WTC11 (cell line): ENCODE results near the gene PLAA.

Source experiments
- ESRRA ChIP-seq: sonication (generic); formaldehyde crosslinking; IDR thresholded peaks from 2 replicates; pipeline ENCODE4 v1.8.1; 2022; ENCODE audit warnings: mild to moderate bottlenecking, missing genetic modification reagents, borderline replicate concordance
- RELA ChIP-seq: sonication (generic); formaldehyde crosslinking; IDR thresholded peaks from 2 replicates; pipeline ENCODE4 v1.8.1; 2022; ENCODE audit warnings: missing genetic modification reagents, mild to moderate bottlenecking, borderline replicate concordance
- SP1 ChIP-seq: sonication (generic); formaldehyde crosslinking; conservative IDR thresholded peaks from 2 replicates; pipeline ENCODE4 v1.8.1; 2022; ENCODE audit warnings: missing genetic modification reagents
- ZNF423 ChIP-seq: fragments of 250-450 bp; sonication (Bioruptor Pico); IDR thresholded peaks from 2 replicates; pipeline ENCODE4 v2.1.2; 2022; ENCODE audit warnings: mild to moderate bottlenecking, moderate library complexity
- TF ChIP-seq, protein P1 (sequence below): sonication (generic); formaldehyde crosslinking; IDR thresholded peaks from 2 replicates; pipeline ENCODE4 v1.8.1; 2022; ENCODE audit warnings: missing genetic modification reagents, borderline replicate concordance
- TF ChIP-seq, protein P2 (sequence below): fragments of 200-600 bp; IDR thresholded peaks from 2 replicates; pipeline ENCODE4 v1.8.0; 2022; ENCODE audit warnings: antibody characterized with exemption
- TF ChIP-seq, protein P3 (sequence below): sonication (generic); formaldehyde crosslinking; IDR thresholded peaks from 2 replicates; pipeline ENCODE4 v1.8.0; 2023; ENCODE audit warnings: missing genetic modification reagents, mild to moderate bottlenecking, borderline replicate concordance
- TF ChIP-seq, protein P4 (sequence below): sonication (generic); formaldehyde crosslinking; IDR thresholded peaks from 2 replicates; pipeline ENCODE4 v1.8.0; 2022; ENCODE audit warnings: mild to moderate bottlenecking, missing genetic modification reagents
- TF ChIP-seq, protein P5 (sequence below): sonication (generic); formaldehyde crosslinking; IDR thresholded peaks from 2 replicates; pipeline ENCODE4 v1.8.1; 2023; ENCODE audit warnings: mild to moderate bottlenecking, missing genetic modification reagents, moderate library complexity
- TF ChIP-seq, protein P6 (sequence below): sonication (generic); formaldehyde crosslinking; IDR thresholded peaks from 2 replicates; pipeline ENCODE4 v1.8.1; 2023; ENCODE audit warnings: mild to moderate bottlenecking, missing genetic modification reagents, moderate library complexity

DNA sequence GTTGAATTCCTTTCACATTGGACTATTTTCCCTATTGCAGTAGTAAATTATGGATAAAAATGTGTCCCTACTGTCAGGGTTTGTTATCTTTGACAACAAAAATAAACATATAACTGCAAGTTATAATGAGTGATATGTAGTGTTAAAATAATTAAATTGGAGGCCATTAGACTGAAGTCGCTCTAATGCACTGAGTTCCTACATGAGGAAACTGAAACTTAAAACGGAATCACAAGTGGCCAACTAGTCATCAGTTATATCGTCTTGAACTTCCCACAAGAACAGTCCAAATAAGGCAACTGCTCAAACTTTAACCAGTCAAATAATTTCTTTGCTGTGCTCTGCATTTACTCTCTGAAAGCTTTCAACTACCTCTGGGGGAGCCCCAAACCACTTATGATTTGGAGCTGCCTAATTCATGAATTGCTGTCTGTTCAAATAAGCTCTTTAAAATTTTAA, 7.0 kb upstream of the PLAA start:
- no peak for TF ChIP-seq ESRRA (CRISPR knock-in tag)
- TF ChIP-seq, protein P1, sequence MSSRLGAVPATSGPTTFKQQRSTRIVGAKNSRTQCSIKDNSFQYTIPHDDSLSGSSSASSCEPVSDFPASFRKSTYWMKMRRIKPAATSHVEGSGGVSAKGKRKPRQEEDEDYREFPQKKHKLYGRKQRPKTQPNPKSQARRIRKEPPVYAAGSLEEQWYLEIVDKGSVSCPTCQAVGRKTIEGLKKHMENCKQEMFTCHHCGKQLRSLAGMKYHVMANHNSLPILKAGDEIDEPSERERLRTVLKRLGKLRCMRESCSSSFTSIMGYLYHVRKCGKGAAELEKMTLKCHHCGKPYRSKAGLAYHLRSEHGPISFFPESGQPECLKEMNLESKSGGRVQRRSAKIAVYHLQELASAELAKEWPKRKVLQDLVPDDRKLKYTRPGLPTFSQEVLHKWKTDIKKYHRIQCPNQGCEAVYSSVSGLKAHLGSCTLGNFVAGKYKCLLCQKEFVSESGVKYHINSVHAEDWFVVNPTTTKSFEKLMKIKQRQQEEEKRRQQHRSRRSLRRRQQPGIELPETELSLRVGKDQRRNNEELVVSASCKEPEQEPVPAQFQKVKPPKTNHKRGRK (CRISPR knock-in tag), result no peak
- TF ChIP-seq, protein P2, sequence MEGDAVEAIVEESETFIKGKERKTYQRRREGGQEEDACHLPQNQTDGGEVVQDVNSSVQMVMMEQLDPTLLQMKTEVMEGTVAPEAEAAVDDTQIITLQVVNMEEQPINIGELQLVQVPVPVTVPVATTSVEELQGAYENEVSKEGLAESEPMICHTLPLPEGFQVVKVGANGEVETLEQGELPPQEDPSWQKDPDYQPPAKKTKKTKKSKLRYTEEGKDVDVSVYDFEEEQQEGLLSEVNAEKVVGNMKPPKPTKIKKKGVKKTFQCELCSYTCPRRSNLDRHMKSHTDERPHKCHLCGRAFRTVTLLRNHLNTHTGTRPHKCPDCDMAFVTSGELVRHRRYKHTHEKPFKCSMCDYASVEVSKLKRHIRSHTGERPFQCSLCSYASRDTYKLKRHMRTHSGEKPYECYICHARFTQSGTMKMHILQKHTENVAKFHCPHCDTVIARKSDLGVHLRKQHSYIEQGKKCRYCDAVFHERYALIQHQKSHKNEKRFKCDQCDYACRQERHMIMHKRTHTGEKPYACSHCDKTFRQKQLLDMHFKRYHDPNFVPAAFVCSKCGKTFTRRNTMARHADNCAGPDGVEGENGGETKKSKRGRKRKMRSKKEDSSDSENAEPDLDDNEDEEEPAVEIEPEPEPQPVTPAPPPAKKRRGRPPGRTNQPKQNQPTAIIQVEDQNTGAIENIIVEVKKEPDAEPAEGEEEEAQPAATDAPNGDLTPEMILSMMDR, result no peak
- TF ChIP-seq, protein P3, sequence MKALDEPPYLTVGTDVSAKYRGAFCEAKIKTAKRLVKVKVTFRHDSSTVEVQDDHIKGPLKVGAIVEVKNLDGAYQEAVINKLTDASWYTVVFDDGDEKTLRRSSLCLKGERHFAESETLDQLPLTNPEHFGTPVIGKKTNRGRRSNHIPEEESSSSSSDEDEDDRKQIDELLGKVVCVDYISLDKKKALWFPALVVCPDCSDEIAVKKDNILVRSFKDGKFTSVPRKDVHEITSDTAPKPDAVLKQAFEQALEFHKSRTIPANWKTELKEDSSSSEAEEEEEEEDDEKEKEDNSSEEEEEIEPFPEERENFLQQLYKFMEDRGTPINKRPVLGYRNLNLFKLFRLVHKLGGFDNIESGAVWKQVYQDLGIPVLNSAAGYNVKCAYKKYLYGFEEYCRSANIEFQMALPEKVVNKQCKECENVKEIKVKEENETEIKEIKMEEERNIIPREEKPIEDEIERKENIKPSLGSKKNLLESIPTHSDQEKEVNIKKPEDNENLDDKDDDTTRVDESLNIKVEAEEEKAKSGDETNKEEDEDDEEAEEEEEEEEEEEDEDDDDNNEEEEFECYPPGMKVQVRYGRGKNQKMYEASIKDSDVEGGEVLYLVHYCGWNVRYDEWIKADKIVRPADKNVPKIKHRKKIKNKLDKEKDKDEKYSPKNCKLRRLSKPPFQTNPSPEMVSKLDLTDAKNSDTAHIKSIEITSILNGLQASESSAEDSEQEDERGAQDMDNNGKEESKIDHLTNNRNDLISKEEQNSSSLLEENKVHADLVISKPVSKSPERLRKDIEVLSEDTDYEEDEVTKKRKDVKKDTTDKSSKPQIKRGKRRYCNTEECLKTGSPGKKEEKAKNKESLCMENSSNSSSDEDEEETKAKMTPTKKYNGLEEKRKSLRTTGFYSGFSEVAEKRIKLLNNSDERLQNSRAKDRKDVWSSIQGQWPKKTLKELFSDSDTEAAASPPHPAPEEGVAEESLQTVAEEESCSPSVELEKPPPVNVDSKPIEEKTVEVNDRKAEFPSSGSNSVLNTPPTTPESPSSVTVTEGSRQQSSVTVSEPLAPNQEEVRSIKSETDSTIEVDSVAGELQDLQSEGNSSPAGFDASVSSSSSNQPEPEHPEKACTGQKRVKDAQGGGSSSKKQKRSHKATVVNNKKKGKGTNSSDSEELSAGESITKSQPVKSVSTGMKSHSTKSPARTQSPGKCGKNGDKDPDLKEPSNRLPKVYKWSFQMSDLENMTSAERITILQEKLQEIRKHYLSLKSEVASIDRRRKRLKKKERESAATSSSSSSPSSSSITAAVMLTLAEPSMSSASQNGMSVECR (CRISPR knock-in tag), result no peak
- no peak for TF ChIP-seq SP1 (CRISPR knock-in tag)
- TF ChIP-seq ZNF423 (CRISPR knock-in tag), result no peak
- TF ChIP-seq, protein P4, sequence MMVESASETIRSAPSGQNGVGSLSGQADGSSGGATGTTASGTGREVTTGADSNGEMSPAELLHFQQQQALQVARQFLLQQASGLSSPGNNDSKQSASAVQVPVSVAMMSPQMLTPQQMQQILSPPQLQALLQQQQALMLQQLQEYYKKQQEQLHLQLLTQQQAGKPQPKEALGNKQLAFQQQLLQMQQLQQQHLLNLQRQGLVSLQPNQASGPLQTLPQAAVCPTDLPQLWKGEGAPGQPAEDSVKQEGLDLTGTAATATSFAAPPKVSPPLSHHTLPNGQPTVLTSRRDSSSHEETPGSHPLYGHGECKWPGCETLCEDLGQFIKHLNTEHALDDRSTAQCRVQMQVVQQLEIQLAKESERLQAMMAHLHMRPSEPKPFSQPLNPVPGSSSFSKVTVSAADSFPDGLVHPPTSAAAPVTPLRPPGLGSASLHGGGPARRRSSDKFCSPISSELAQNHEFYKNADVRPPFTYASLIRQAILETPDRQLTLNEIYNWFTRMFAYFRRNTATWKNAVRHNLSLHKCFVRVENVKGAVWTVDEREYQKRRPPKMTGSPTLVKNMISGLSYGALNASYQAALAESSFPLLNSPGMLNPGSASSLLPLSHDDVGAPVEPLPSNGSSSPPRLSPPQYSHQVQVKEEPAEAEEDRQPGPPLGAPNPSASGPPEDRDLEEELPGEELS (CRISPR knock-in tag), result no peak
- TF ChIP-seq, protein P5, sequence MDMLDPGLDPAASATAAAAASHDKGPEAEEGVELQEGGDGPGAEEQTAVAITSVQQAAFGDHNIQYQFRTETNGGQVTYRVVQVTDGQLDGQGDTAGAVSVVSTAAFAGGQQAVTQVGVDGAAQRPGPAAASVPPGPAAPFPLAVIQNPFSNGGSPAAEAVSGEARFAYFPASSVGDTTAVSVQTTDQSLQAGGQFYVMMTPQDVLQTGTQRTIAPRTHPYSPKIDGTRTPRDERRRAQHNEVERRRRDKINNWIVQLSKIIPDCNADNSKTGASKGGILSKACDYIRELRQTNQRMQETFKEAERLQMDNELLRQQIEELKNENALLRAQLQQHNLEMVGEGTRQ (CRISPR knock-in tag), result no peak
- no peak for TF ChIP-seq RELA (CRISPR knock-in tag)
- TF ChIP-seq, protein P6, sequence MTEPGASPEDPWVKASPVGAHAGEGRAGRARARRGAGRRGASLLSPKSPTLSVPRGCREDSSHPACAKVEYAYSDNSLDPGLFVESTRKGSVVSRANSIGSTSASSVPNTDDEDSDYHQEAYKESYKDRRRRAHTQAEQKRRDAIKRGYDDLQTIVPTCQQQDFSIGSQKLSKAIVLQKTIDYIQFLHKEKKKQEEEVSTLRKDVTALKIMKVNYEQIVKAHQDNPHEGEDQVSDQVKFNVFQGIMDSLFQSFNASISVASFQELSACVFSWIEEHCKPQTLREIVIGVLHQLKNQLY (CRISPR knock-in tag), result no peak
